Thyroid gland (tissue), 4 donors: ENCODE measurements around the gene ANKZF1.
A peak's percentile ranks its signal among the peaks of the same experiment; 100 is the strongest.

ENCODE experiments used
- CTCF ChIP-seq, 6 experiments: fragments of 200-600 bp in 3 of 6; fragments of 450-650 bp in 3 of 6; sonication (generic) in 3 of 6; IDR thresholded peaks; one replicate each; pipeline ENCODE4 v1.5.1; 2016 to 2019; ENCODE audit warnings: antibody characterized with exemption in 6 of 6, mild to moderate bottlenecking in 2 of 6, inconsistent platforms in 1 of 6, moderate library complexity in 1 of 6
- POLR2A ChIP-seq, 2 donors: fragments of 450-650 bp; IDR thresholded peaks; one replicate each; pipeline ENCODE4 v1.6.1; 2017; ENCODE audit warnings: antibody characterized with exemption in 2 of 2, mild to moderate bottlenecking in 2 of 2, moderate library complexity in 1 of 2

GRCh38 chr2:219274361-219274921 is 44.8 kb downstream of the ANKZF1 start:
- TF ChIP-seq CTCF (IDR thresholded peaks at IDR 0.05) (no peak), POLR2A (IDR thresholded peaks at IDR 0.05) (peak in 1 of 2 donors; percentile 33)
